OCI-LY3 (cell line): ENCODE results near the gene FSCN2.

Source experiments
- H2AFZ ChIP-seq: fragments of 200-600, 300-600 bp; shearing (Covaris generic); 2 replicates; pipeline ENCODE4 v1.6.0; 2014; ENCODE audit warnings: antibody characterized with exemption, low read depth, low read length
- H3K27ac ChIP-seq: fragments of 200-600, 300-600 bp; sonication (generic); 2 replicates; pipeline ENCODE4 v1.5.1; 2014; ENCODE audit warnings: mild to moderate bottlenecking, low read length, moderate library complexity, mixed read lengths
- H3K27me3 ChIP-seq: fragments of 200-600, 300-600 bp; sonication (generic); 2 replicates; pipeline ENCODE4 v1.6.1; 2014; ENCODE audit warnings: low read depth, low read length, mixed read lengths
- H3K36me3 ChIP-seq: fragments of 200-600, 300-600 bp; sonication (generic); replicated peaks from 2 replicates; pipeline ENCODE3; 2014; ENCODE audit warnings: low read depth, low read length, mixed read lengths
- H3K4me1 ChIP-seq: fragments of 300-600, 200-600 bp; sonication (generic); 2 replicates; pipeline ENCODE4 v1.6.1; 2014; ENCODE audit warnings: low read length, mixed read lengths
- H3K4me2 ChIP-seq: fragments of 200-600, 300-600 bp; sonication (generic); 2 replicates; pipeline ENCODE4 v1.6.1; 2014; ENCODE audit warnings: low read length, mixed read lengths
- H3K4me3 ChIP-seq: fragments of 300-600, 200-600 bp; sonication (generic); 2 replicates; pipeline ENCODE4 v1.5.1; 2014; ENCODE audit warnings: antibody characterized with exemption, mild to moderate bottlenecking, low read length, moderate library complexity
- H3K79me2 ChIP-seq: fragments of 300-600, 200-600 bp; shearing (Covaris generic); 2 replicates; pipeline ENCODE4 v1.6.1; 2014; ENCODE audit warnings: mild to moderate bottlenecking, low read length, mixed read lengths
- H3K9ac ChIP-seq: fragments of 300-600, 200-600 bp; shearing (Covaris generic); 2 replicates; pipeline ENCODE4 v1.6.0; 2014; ENCODE audit warnings: mild to moderate bottlenecking, low read length, moderate library complexity
- H3K9me3 ChIP-seq: fragments of 200-600, 300-600 bp; shearing (Covaris generic); 2 replicates; pipeline ENCODE4 v1.6.1; 2014; ENCODE audit warnings: low read length, mixed read lengths; ENCODE audit not compliant: insufficient read depth
- H4K20me1 ChIP-seq: fragments of 200-600, 300-600 bp; sonication (generic); 2 replicates; pipeline ENCODE4 v1.6.1; 2016; ENCODE audit warnings: low read length, mixed read lengths; ENCODE audit not compliant: insufficient read depth
- CTCF ChIP-seq: fragments of 200-600, 300-600 bp; sonication (generic); IDR thresholded peaks from 2 replicates; pipeline ENCODE4 v1.5.1; 2014; ENCODE audit warnings: antibody characterized with exemption, low read length, low read depth
- EZH2phosphoT487 ChIP-seq: fragments of 200-600 bp; shearing (Covaris generic); IDR thresholded peaks from 2 replicates; pipeline ENCODE4 v1.6.1; 2018; ENCODE audit warnings: antibody characterized with exemption, mixed run types, low read depth

The FSCN2 gene

GRCh38 chr17:81579298-81579697 is 51.1 kb downstream of the FSCN2 start:
- no peaks in the 10 kb centered on the region for H3K27me3 ChIP-seq
- no peak overlapping the region for H3K4me3 ChIP-seq
- H3K79me2 ChIP-seq, result peaks cover 3% of the 10 kb centered on the region; the same call in 1 of the 2 replicates
- no peaks in the 10 kb centered on the region for H3K4me1 ChIP-seq
- H3K27ac ChIP-seq, result no peak overlapping the region
- H3K9ac ChIP-seq, result no peak overlapping the region
- H3K4me2 ChIP-seq, result no peak overlapping the region
- H2AFZ ChIP-seq, result no peak overlapping the region
- H4K20me1 ChIP-seq, result no peaks in the 10 kb centered on the region; the same call in 1 of the 2 replicates
- no peak for TF ChIP-seq CTCF
- TF ChIP-seq EZH2phosphoT487, result no peak
- H3K36me3 ChIP-seq, result peaks cover 45% of the 10 kb centered on the region
- no peaks in the 10 kb centered on the region for H3K9me3 ChIP-seq

- Histone ChIP-seq H3K4me1 (no peaks in the 10 kb centered on the region), H3K27me3 (no peaks in the 10 kb centered on the region), H3K4me3 (no peak overlapping the region), H3K9ac (no peak overlapping the region), H3K36me3 (peaks cover 46% of the 10 kb centered on the region), H2AFZ (no peak overlapping the region), H3K27ac (no peak overlapping the region), H3K79me2 (peaks cover 3% of the 10 kb centered on the region; the same call in 1 of the 2 replicates), H4K20me1 (no peaks in the 10 kb centered on the region; the same call in 1 of the 2 replicates), H3K4me2 (no peak overlapping the region), H3K9me3 (no peaks in the 10 kb centered on the region)
- no peak for TF ChIP-seq CTCF
- TF ChIP-seq EZH2phosphoT487, result no peak
Measured at GRCh38 chr17:81579821-81580321, 51.7 kb downstream of the FSCN2 start.

- Histone ChIP-seq H3K9ac (no peak overlapping the region), H3K36me3 (peaks cover 50% of the 10 kb centered on the region), H3K27ac (no peak overlapping the region), H3K4me2 (no peak overlapping the region), H3K27me3 (no peaks in the 10 kb centered on the region), H2AFZ (no peak overlapping the region), H3K4me1 (no peaks in the 10 kb centered on the region), H3K9me3 (no peaks in the 10 kb centered on the region), H4K20me1 (no peaks in the 10 kb centered on the region; the same call in 1 of the 2 replicates), H3K4me3 (no peak overlapping the region), H3K79me2 (peaks cover 3% of the 10 kb centered on the region; the same call in 1 of the 2 replicates)
- TF ChIP-seq EZH2phosphoT487 (no peak), CTCF (no peak)
Measured at GRCh38 chr17:81580481-81580880, 52.3 kb downstream of the FSCN2 start.

GRCh38 chr17:81581758-81582157 is 53.6 kb downstream of the FSCN2 start:
- Histone ChIP-seq H3K27ac (no peak overlapping the region), H3K4me2 (no peak overlapping the region), H3K9ac (no peak overlapping the region), H3K27me3 (no peaks in the 10 kb centered on the region), H3K79me2 (peaks cover 3% of the 10 kb centered on the region; the same call in 1 of the 2 replicates), H2AFZ (no peak overlapping the region), H4K20me1 (no peaks in the 10 kb centered on the region), H3K9me3 (no peaks in the 10 kb centered on the region), H3K36me3 (peaks cover 50% of the 10 kb centered on the region), H3K4me1 (no peaks in the 10 kb centered on the region), H3K4me3 (no peak overlapping the region)
- no peak for TF ChIP-seq CTCF
